Parathyroid adenoma (tissue), 2 donors: ENCODE measurements around the gene SATB2.

Source experiments
- H2AFZ ChIP-seq: fragments of 300-600 bp; sonication (generic); one replicate; pipeline ENCODE4 v1.7.0; 2017; ENCODE audit warnings: antibody characterized with exemption, mild to moderate bottlenecking
- H3K27ac ChIP-seq: fragments of 300-600 bp; sonication (generic); one replicate; pipeline ENCODE4 v1.7.0; 2017
- H3K27me3 ChIP-seq: fragments of 300-600 bp; sonication (generic); one replicate; pipeline ENCODE4 v1.7.0; 2017; ENCODE audit warnings: low read length; ENCODE audit not compliant: control insufficient read depth, insufficient read depth
- H3K36me3 ChIP-seq: fragments of 300-600 bp; sonication (generic); one replicate; pipeline ENCODE4 v1.7.0; 2017; ENCODE audit warnings: low read length; ENCODE audit not compliant: control insufficient read depth, insufficient read depth
- H3K4me1 ChIP-seq: fragments of 300-600 bp; sonication (generic); one replicate; pipeline ENCODE4 v1.7.0; 2017; ENCODE audit warnings: control low read depth
- H3K4me2 ChIP-seq: fragments of 300-600 bp; sonication (generic); one replicate; pipeline ENCODE4 v1.7.0; 2017; ENCODE audit warnings: low read length
- H3K4me3 ChIP-seq: fragments of 300-600 bp; sonication (generic); one replicate; pipeline ENCODE4 v1.7.0; 2017; ENCODE audit warnings: low read depth, low read length
- H3K79me2 ChIP-seq: fragments of 300-600 bp; sonication (generic); one replicate; pipeline ENCODE4 v1.7.0; 2017; ENCODE audit warnings: control low read depth
- H3K9ac ChIP-seq: fragments of 300-600 bp; sonication (generic); one replicate; pipeline ENCODE4 v1.7.0; 2017; ENCODE audit warnings: mild to moderate bottlenecking
- H3K9me3 ChIP-seq: fragments of 300-600 bp; sonication (generic); one replicate; pipeline ENCODE4 v1.7.0; 2017; ENCODE audit warnings: low read length; ENCODE audit not compliant: control insufficient read depth
- CTCF ChIP-seq: fragments of 300-600 bp; sonication (generic); IDR thresholded peaks from one replicate; pipeline ENCODE4 v1.7.0; 2017; ENCODE audit warnings: antibody characterized with exemption, mild to moderate bottlenecking
- donor health status: primary hyperparathyroidism.

The SATB2 gene

DNA sequence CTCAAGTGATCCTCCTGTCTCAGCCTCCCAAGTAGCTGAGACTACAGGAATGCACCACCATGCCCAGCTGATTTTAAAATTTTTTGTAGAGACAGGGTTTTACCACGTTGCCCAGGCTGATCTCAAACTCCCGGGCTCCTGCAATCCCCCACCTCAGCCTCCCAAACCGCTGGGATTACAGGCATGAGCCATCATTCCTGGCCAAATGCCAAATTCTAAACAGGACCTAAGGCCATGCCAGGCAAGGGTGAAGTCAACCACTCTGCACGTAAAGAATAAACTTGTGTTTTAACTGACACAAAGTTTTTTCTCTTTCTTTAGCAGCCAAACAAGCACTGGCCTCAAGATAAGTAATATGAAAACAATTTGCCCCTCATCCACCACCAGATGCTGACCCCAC is 37.4 kb upstream of the SATB2 start:
- Histone ChIP-seq H2AFZ (no peak overlapping the region), H3K27ac (no peak overlapping the region), H3K4me3 (no peak overlapping the region), H3K36me3 (no peaks in the 10 kb centered on the region), H3K27me3 (no peaks in the 10 kb centered on the region), H3K4me2 (no peak overlapping the region), H3K79me2 (no peaks in the 10 kb centered on the region), H3K4me1 (no peaks in the 10 kb centered on the region), H3K9me3 (no peaks in the 10 kb centered on the region), H3K9ac (no peak overlapping the region)
- no peak for TF ChIP-seq CTCF

DNA sequence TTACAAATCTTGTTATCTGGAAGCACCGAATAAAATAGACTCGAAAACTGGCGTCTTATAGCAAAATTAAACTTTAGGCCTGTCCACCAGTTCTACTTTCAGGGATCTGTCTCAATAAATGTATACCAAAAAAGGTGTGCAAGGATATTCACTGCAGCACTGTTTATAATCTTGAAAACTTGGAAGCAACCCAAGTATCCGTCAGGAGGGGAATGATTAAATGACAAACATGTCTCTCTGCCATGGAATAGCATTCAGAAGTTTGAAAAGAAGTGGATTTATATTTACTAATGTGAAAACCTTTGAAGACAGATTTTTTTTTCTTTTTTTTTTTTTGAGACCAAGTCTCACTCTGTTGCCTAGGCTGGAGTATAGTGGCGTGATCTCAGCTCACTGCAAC is 32.3 kb upstream of the SATB2 start:
- H3K4me3 ChIP-seq = no peak overlapping the region
- no peak overlapping the region for H2AFZ ChIP-seq
- H3K9ac ChIP-seq = no peak overlapping the region
- no peak for TF ChIP-seq CTCF
- no peaks in the 10 kb centered on the region for H3K36me3 ChIP-seq
- no peaks in the 10 kb centered on the region for H3K27me3 ChIP-seq
- H3K27ac ChIP-seq = no peak overlapping the region
- no peak overlapping the region for H3K4me2 ChIP-seq
- H3K79me2 ChIP-seq = no peaks in the 10 kb centered on the region
- H3K9me3 ChIP-seq = no peaks in the 10 kb centered on the region
- no peaks in the 10 kb centered on the region for H3K4me1 ChIP-seq

GRCh38 chr2:199488772-199489400 is 31.1 kb upstream of the SATB2 start:
- H2AFZ ChIP-seq = no peak overlapping the region
- no peaks in the 10 kb centered on the region for H3K79me2 ChIP-seq
- H3K4me2 ChIP-seq = no peak overlapping the region
- H3K36me3 ChIP-seq = no peaks in the 10 kb centered on the region
- no peaks in the 10 kb centered on the region for H3K9me3 ChIP-seq
- H3K27ac ChIP-seq = no peak overlapping the region
- no peaks in the 10 kb centered on the region for H3K4me1 ChIP-seq
- peak; percentile 65 for TF ChIP-seq CTCF
- H3K9ac ChIP-seq = no peak overlapping the region
- H3K4me3 ChIP-seq = no peak overlapping the region
- no peaks in the 10 kb centered on the region for H3K27me3 ChIP-seq

DNA sequence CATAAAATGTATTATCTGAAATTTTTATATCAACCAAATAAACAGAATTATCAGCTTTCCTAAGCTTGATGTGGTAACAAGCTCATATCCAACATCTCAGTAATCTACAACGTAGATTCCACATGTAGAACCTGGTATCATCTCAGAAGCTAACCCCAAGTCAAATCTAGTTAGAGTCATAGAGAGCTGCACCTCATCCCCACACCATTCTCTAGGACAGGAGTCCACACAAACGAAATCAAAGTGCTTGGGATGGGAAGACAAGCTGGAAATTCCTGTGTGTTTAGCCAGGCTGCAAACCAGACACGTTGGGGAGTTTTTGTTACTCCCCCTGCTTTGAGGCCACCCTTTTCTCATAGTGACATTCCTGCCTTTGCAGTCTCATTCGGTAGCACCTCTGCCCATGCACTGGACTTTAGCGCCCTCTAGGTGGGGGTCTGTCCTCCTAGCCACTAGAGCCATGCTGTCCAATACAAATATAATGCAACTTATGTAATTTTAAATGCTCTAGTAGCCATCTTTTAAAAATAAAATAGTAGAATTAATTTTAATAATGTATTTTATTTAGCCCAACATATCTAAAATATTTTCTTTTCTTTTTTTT is 28.1 kb upstream of the SATB2 start:
- no peaks in the 10 kb centered on the region for H3K27me3 ChIP-seq
- H3K9me3 ChIP-seq = no peaks in the 10 kb centered on the region
- H3K4me1 ChIP-seq = no peaks in the 10 kb centered on the region
- no peaks in the 10 kb centered on the region for H3K36me3 ChIP-seq
- no peak overlapping the region for H2AFZ ChIP-seq
- H3K27ac ChIP-seq = no peak overlapping the region
- no peaks in the 10 kb centered on the region for H3K79me2 ChIP-seq
- H3K9ac ChIP-seq = no peak overlapping the region
- no peak overlapping the region for H3K4me2 ChIP-seq
- no peak overlapping the region for H3K4me3 ChIP-seq
- peak; percentile 46 for TF ChIP-seq CTCF

DNA sequence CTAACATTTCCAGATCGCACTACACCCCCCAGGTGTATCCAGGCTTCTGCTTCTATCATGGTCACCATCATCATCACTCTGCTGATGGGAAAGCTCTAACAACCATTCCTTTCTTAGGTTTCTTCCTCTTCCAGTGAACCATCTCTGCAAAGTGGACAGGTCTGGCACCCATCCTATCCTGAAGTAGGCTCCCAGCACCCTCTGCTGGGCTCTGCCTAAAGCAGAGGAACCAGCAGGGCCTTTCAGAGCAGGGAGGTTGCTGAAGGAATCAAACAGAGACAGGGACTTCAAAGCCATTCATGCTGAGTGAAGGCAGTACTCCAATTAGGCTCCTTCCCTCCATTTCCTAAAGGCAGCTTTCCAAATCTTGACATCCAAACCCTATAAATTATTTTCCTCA is 27.2 kb upstream of the SATB2 start:
- no peak for TF ChIP-seq CTCF
- H3K4me3 ChIP-seq = no peak overlapping the region
- no peak overlapping the region for H2AFZ ChIP-seq
- no peak overlapping the region for H3K9ac ChIP-seq
- H3K9me3 ChIP-seq = no peaks in the 10 kb centered on the region
- H3K27ac ChIP-seq = no peak overlapping the region
- no peak overlapping the region for H3K4me2 ChIP-seq
- no peaks in the 10 kb centered on the region for H3K36me3 ChIP-seq
- no peaks in the 10 kb centered on the region for H3K27me3 ChIP-seq
- no peaks in the 10 kb centered on the region for H3K79me2 ChIP-seq
- no peaks in the 10 kb centered on the region for H3K4me1 ChIP-seq
